Astrocyte of the spinal cord (primary cell): ENCODE data around the gene KRT40.
"Not testable (repeated sequence)": the region's sequence is repeated elsewhere in the genome, so short reads cannot be mapped to it uniquely, and the experiment has no call there.

Experiments
- DNase-seq: peaks from one replicate; pipeline ENCODE4 v3.0.0; 2011; ENCODE audit warnings: low read depth, low spot score
- H3K4me3 ChIP-seq: 2 replicates; pipeline ENCODE4 v1.5.1; 2011; ENCODE audit warnings: low read depth, mild to moderate bottlenecking, low read length, moderate library complexity
- CTCF ChIP-seq: IDR thresholded peaks from 2 replicates; pipeline ENCODE4 v1.5.1; 2012; ENCODE audit warnings: low read depth, mild to moderate bottlenecking, low read length, inconsistent platforms
- in situ Hi-C: cut with HindIII; loops from 2 replicates; pipeline ENCODE4 v1.10.0; 2017; ENCODE audit warnings: low sequenced_read_pairs

The KRT40 gene

GRCh38 chr17:41002814-41003213, 18.7 kb upstream of the KRT40 start:
- no peak for TF ChIP-seq CTCF
- H3K4me3 ChIP-seq = no peak overlapping the region
- no peak for DNase-seq
- in situ Hi-C loops = no loop called here

GRCh38 chr17:41001795-41002194, 17.7 kb upstream of the KRT40 start:
- H3K4me3 ChIP-seq = no peak overlapping the region
- in situ Hi-C loops = no loop called here
- no peak for TF ChIP-seq CTCF
- no peak for DNase-seq

- H3K4me3 ChIP-seq, in situ Hi-C loops, DNase-seq: not testable (repeated sequence)
Measured at GRCh38 chr17:40999563-40999962, 15.4 kb upstream of the KRT40 start, which contains the start of gene KRTAP3-2. Gene KRTAP3-2 (minus strand): TSS chr17:40999906. CDS start chr17:40999853, 53 bp downstream.

- DNase-seq = no peak
- in situ Hi-C loops = no loop called here
- no peak overlapping the region for H3K4me3 ChIP-seq
- no peak for TF ChIP-seq CTCF
Measured at GRCh38 chr17:40997361-40997760, 13.2 kb upstream of the KRT40 start.

- DNase-seq = no peak
- no peak overlapping the region for H3K4me3 ChIP-seq
- in situ Hi-C loops = no loop called here
- TF ChIP-seq CTCF = no peak
Measured at GRCh38 chr17:40996829-40997228, 12.7 kb upstream of the KRT40 start.

GRCh38 chr17:40995116-40995515, 11.0 kb upstream of the KRT40 start:
- in situ Hi-C loops = no loop called here
- TF ChIP-seq CTCF = no peak
- no peak for DNase-seq
- no peak overlapping the region for H3K4me3 ChIP-seq

GRCh38 chr17:40993839-40994238, 9.7 kb upstream of the KRT40 start, which contains the start of gene KRTAP3-3:
Gene KRTAP3-3 (minus strand): TSS chr17:40994164. CDS start chr17:40994097, 67 bp downstream.
- no peak for DNase-seq
- in situ Hi-C loops = no loop called here
- no peak within 1 kb of the TSS for H3K4me3 ChIP-seq
- no peak for TF ChIP-seq CTCF
